ENCODE measurements around the gene MAGOH. TPM values are rescaled to one million over a fixed set of nuclear protein-coding genes. Genes with fewer than 3 reads are reported as not detected.

The MAGOH gene
- total and polyA plus RNA-seq, 9 of the 15 experiments (the other 6 are each of a cell fraction or from before 2014, with no cell fraction given), result 102 to 342 (median 135) TPM

DNA sequence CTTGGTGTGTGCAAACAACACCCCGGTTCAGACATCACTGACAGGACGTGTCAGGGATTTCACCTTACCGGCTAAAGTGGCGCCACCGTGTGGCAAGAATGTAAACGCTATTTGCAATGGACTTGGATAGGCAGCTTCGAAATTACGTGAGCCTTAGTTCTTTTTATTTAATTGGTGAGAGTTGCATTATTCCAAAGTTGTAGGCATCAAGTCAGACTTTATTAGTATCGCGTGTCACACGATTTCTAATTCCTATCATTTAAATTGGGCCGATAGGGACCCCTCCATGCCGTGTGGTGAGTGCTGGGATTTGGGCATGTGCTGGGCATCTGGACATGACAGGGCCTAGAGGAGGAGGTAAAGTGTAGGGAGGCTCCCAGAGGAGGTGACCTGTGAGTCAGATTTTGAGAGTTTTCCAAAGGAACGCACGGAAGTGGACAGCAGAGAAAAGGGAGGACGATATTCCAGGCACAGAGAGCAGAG lies 56.2 kb downstream of the MAGOH start (continued):
- TF ChIP-seq SLC30A9 (CRISPR knock-in tag; IDR thresholded peaks at IDR 0.05), result no peak
- TF ChIP-seq SREBF1 (IDR thresholded peaks at IDR 0.05; ENCODE audit: borderline replicate concordance, low read depth, low read length), result no peak
- TF ChIP-seq, protein P1, sequence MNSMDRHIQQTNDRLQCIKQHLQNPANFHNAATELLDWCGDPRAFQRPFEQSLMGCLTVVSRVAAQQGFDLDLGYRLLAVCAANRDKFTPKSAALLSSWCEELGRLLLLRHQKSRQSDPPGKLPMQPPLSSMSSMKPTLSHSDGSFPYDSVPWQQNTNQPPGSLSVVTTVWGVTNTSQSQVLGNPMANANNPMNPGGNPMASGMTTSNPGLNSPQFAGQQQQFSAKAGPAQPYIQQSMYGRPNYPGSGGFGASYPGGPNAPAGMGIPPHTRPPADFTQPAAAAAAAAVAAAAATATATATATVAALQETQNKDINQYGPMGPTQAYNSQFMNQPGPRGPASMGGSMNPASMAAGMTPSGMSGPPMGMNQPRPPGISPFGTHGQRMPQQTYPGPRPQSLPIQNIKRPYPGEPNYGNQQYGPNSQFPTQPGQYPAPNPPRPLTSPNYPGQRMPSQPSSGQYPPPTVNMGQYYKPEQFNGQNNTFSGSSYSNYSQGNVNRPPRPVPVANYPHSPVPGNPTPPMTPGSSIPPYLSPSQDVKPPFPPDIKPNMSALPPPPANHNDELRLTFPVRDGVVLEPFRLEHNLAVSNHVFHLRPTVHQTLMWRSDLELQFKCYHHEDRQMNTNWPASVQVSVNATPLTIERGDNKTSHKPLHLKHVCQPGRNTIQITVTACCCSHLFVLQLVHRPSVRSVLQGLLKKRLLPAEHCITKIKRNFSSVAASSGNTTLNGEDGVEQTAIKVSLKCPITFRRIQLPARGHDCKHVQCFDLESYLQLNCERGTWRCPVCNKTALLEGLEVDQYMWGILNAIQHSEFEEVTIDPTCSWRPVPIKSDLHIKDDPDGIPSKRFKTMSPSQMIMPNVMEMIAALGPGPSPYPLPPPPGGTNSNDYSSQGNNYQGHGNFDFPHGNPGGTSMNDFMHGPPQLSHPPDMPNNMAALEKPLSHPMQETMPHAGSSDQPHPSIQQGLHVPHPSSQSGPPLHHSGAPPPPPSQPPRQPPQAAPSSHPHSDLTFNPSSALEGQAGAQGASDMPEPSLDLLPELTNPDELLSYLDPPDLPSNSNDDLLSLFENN (IDR thresholded peaks at IDR 0.05; ENCODE audit: low read depth in 2 of 2, low read length in 2 of 2), result no peak
- no peak for TF ChIP-seq SMAD3 (CRISPR knock-in tag; conservative IDR thresholded peaks at IDR 0.05)
- no peak for TF ChIP-seq BHLHE40 (IDR thresholded peaks at IDR 0.05; ENCODE audit: low read length)
- TF ChIP-seq PRPF4 (IDR thresholded peaks at IDR 0.05; ENCODE audit: insufficient read depth, low read depth, low read length, poor library complexity, severe bottlenecking), result no peak
- no peak for TF ChIP-seq POLR3A (IDR thresholded peaks at IDR 0.05; ENCODE audit: borderline replicate concordance, extremely low read depth, insufficient read depth, insufficient read length)
- peak in 1 of 2 experiments; percentile 61; a peak in 1 of 3 replicates for TF ChIP-seq CBX3 (IDR thresholded peaks at IDR 0.05; ENCODE audit: borderline replicate concordance in 1 of 2, low read length in 2 of 2)
- TF ChIP-seq PTRF (tag; IDR thresholded peaks at IDR 0.05), result no peak
- no peak for TF ChIP-seq ZNF695 (CRISPR knock-in tag; IDR thresholded peaks at IDR 0.05)
- TF ChIP-seq, protein P2, sequence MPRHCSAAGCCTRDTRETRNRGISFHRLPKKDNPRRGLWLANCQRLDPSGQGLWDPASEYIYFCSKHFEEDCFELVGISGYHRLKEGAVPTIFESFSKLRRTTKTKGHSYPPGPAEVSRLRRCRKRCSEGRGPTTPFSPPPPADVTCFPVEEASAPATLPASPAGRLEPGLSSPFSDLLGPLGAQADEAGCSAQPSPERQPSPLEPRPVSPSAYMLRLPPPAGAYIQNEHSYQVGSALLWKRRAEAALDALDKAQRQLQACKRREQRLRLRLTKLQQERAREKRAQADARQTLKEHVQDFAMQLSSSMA (CRISPR knock-in tag; IDR thresholded peaks at IDR 0.05), result 0 out of 2 replicates have a peak, but pooled peaks have one; percentile 40
- TF ChIP-seq ZNF699 (CRISPR knock-in tag; IDR thresholded peaks at IDR 0.05; ENCODE audit: insufficient replicate concordance), result no peak
- TF ChIP-seq, protein P3, sequence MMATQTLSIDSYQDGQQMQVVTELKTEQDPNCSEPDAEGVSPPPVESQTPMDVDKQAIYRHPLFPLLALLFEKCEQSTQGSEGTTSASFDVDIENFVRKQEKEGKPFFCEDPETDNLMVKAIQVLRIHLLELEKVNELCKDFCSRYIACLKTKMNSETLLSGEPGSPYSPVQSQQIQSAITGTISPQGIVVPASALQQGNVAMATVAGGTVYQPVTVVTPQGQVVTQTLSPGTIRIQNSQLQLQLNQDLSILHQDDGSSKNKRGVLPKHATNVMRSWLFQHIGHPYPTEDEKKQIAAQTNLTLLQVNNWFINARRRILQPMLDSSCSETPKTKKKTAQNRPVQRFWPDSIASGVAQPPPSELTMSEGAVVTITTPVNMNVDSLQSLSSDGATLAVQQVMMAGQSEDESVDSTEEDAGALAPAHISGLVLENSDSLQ (IDR thresholded peaks at IDR 0.05), result peak; percentile 76
- no peak for TF ChIP-seq ZNF76 (CRISPR knock-in tag; IDR thresholded peaks at IDR 0.05; ENCODE audit: borderline replicate concordance)
- TF ChIP-seq, protein P4, sequence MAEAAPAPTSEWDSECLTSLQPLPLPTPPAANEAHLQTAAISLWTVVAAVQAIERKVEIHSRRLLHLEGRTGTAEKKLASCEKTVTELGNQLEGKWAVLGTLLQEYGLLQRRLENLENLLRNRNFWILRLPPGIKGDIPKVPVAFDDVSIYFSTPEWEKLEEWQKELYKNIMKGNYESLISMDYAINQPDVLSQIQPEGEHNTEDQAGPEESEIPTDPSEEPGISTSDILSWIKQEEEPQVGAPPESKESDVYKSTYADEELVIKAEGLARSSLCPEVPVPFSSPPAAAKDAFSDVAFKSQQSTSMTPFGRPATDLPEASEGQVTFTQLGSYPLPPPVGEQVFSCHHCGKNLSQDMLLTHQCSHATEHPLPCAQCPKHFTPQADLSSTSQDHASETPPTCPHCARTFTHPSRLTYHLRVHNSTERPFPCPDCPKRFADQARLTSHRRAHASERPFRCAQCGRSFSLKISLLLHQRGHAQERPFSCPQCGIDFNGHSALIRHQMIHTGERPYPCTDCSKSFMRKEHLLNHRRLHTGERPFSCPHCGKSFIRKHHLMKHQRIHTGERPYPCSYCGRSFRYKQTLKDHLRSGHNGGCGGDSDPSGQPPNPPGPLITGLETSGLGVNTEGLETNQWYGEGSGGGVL (CRISPR knock-in tag; IDR thresholded peaks at IDR 0.05), result no peak
- 0 out of 2 replicates have a peak, but pooled peaks have one; percentile 26 for TF ChIP-seq ATF7 (IDR thresholded peaks at IDR 0.05)
- peak; percentile 66 for TF ChIP-seq CXXC5 (CRISPR knock-in tag; IDR thresholded peaks at IDR 0.05)
- TF ChIP-seq, protein P5, sequence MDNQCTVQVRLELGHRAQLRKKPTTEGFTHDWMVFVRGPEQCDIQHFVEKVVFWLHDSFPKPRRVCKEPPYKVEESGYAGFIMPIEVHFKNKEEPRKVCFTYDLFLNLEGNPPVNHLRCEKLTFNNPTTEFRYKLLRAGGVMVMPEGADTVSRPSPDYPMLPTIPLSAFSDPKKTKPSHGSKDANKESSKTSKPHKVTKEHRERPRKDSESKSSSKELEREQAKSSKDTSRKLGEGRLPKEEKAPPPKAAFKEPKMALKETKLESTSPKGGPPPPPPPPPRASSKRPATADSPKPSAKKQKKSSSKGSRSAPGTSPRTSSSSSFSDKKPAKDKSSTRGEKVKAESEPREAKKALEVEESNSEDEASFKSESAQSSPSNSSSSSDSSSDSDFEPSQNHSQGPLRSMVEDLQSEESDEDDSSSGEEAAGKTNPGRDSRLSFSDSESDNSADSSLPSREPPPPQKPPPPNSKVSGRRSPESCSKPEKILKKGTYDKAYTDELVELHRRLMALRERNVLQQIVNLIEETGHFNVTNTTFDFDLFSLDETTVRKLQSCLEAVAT (IDR thresholded peaks at IDR 0.05), result peak in 1 of 2 experiments; percentile 85; a peak in 1 of 4 replicates
- peak; percentile 73 for TF ChIP-seq SMC3 (conservative IDR thresholded peaks at IDR 0.05; ENCODE audit: insufficient read depth, low read depth, low read length)
- no peak for TF ChIP-seq HCFC1 (IDR thresholded peaks at IDR 0.05; ENCODE audit: low read depth, low read length)

Data from K562 (cell line).